Left lung (tissue), 10 donors: ENCODE data around the gene MOCS1. TPM values are rescaled to one million over a fixed set of nuclear protein-coding genes. Genes with fewer than 3 reads are reported as not detected.

Experiments used
- ATAC-seq: fragments of 200-7000 bp; cut with Tn5 transposase; one replicate; pipeline ENCODE4 v1.9.1; 2020; ENCODE audit warnings: moderate library complexity
- DNase-seq, 4 donors: peaks; one replicate each; pipeline ENCODE4 v3.0.0-alpha.2; 2013 to 2020
- H3K27ac ChIP-seq, 2 donors: fragments of 200-600 bp; sonication (generic) in 1 of 2; one replicate each; pipeline versions ENCODE4 v1.5.0 to v1.8.0; 2020 to 2021
- H3K27me3 ChIP-seq, 2 donors: fragments of 200-600 bp; sonication (generic) in 1 of 2; one replicate each; pipeline versions ENCODE4 v1.5.0 to v1.8.0; 2020 to 2021
- H3K36me3 ChIP-seq, 2 donors: fragments of 200-600 bp; sonication (generic) in 1 of 2; one replicate each; pipeline versions ENCODE4 v1.5.0 to v1.8.0; 2020 to 2021
- H3K4me1 ChIP-seq, 2 donors: fragments of 200-600 bp; one replicate each; pipeline ENCODE4 v1.8.0; 2021
- H3K4me3 ChIP-seq, 2 donors: fragments of 200-600 bp; sonication (generic) in 1 of 2; one replicate each; pipeline versions ENCODE4 v1.5.0 to v1.8.0; 2020 to 2021; ENCODE audit warnings: mild to moderate bottlenecking in 1 of 2
- H3K9me3 ChIP-seq, 2 donors: fragments of 200-600 bp; sonication (generic) in 1 of 2; one replicate each; pipeline versions ENCODE4 v1.5.0 to v1.8.0; 2020 to 2021
- CTCF ChIP-seq, 2 donors: fragments of 200-600 bp; sonication (generic) in 1 of 2; IDR thresholded peaks; one replicate each; pipeline versions ENCODE4 v1.5.0 to v1.8.0; 2021; ENCODE audit warnings: antibody characterized with exemption in 2 of 2
- intact Hi-C, 2 donors: fragments of 100-400 bp; cut with DNase I; formaldehyde crosslinking; loops; one replicate each; pipeline versions ENCODE4 v1.11.2 to v1.14.2; 2022
- polyA plus RNA-seq, 6 donors: library from polyadenylated mRNA; unstranded; fragments of 120-200 nt; gene quantifications; one replicate each; pipeline ENCODE4 v1.2.1, GENCODE V29; 2013; ENCODE audit not compliant: insufficient read length in 6 of 6
- total RNA-seq, 2 donors: library from RNA; stranded (reverse); fragmentation: NEBNext Ultra II Directional; extraction: Animal tissue kit (Norgen Biotek cat#: 25700); gene quantifications; one replicate each; pipeline ENCODE4 v1.2.1, GENCODE V29; 2021
- donor health status: DM: no; HTN: yes; CAD: no.
- donor health status: DM: no; HTN: no; CAD: no.

MOCS1 gene
- total and polyA plus RNA-seq, 8 donors = 18.0 to 29.0 (median 23.2) TPM

DNA sequence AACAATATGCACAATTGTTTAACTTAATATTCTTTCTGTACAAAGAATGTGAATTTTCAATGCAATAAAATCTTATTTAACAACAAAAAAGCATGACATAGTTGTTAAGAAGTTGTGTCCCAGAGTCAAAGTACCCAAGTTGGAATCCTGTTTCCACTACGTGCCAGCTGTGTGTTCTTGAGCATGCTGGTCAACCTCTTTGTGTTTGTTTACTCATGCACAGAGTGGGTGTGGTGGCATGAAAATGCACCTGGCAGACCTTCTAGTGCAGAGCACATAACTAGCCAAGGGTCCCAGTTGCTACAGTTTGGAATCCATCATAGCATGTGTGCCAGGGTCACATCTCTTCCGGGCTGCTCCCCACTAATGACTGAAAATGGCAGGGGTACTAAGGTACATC lies 24.7 kb upstream of the MOCS1 start:
- Histone ChIP-seq H3K4me3 (no peak overlapping the region), H3K27ac (no peak overlapping the region), H3K27me3 (no peaks in the 10 kb centered on the region), H3K36me3 (no peaks in the 10 kb centered on the region), H3K9me3 (no peaks in the 10 kb centered on the region), H3K4me1 (peaks cover 0 to 3% of the 10 kb centered on the region in 2 donors)
- no peak for TF ChIP-seq CTCF (IDR thresholded peaks at IDR 0.05)
- DNase-seq (no peak), ATAC-seq (no peak)
- intact Hi-C loops = no loop called here

- Histone ChIP-seq H3K9me3 (no peaks in the 10 kb centered on the region), H3K27me3 (no peaks in the 10 kb centered on the region), H3K4me3 (no peak overlapping the region), H3K36me3 (no peaks in the 10 kb centered on the region), H3K4me1 (peaks cover 0 to 7% of the 10 kb centered on the region in 2 donors), H3K27ac (no peak overlapping the region)
- intact Hi-C loops = no loop called here
- ATAC-seq = no peak
- no peak for DNase-seq
- no peak for TF ChIP-seq CTCF (IDR thresholded peaks at IDR 0.05)
Measured at GRCh38 chr6:39956936-39957335, 22.7 kb upstream of the MOCS1 start.

GRCh38 chr6:39953076-39953618 lies 18.9 kb upstream of the MOCS1 start:
- no peaks in the 10 kb centered on the region for H3K27me3 ChIP-seq
- intact Hi-C loops = no loop called here
- no peaks in the 10 kb centered on the region for H3K9me3 ChIP-seq
- ATAC-seq (no peak), DNase-seq (no peak)
- no peak overlapping the region for H3K27ac ChIP-seq
- TF ChIP-seq CTCF (IDR thresholded peaks at IDR 0.05) = no peak
- H3K4me3 ChIP-seq = no peak overlapping the region
- H3K36me3 ChIP-seq = no peaks in the 10 kb centered on the region
- H3K4me1 ChIP-seq = peaks cover 0 to 4% of the 10 kb centered on the region in 2 donors

- peak; percentile 54 for ATAC-seq
- Histone ChIP-seq H3K9me3 (no peaks in the 10 kb centered on the region), H3K27ac (peak overlapping the region in 1 of 2 donors; percentile 21), H3K27me3 (no peaks in the 10 kb centered on the region), H3K36me3 (no peaks in the 10 kb centered on the region), H3K4me3 (no peak overlapping the region), H3K4me1 (peaks cover 0 to 4% of the 10 kb centered on the region in 2 donors)
- DNase-seq = peak in 1 of 4 donors; percentile 40
- no peak for TF ChIP-seq CTCF (IDR thresholded peaks at IDR 0.05)
- intact Hi-C loops = no loop called here
Measured at GRCh38 chr6:39952167-39952566, 17.9 kb upstream of the MOCS1 start.

GRCh38 chr6:39951716-39952115 lies 17.5 kb upstream of the MOCS1 start:
- intact Hi-C loops = no loop called here
- no peak for TF ChIP-seq CTCF (IDR thresholded peaks at IDR 0.05)
- no peaks in the 10 kb centered on the region for H3K36me3 ChIP-seq
- ATAC-seq (peak; percentile 50), DNase-seq (no peak)
- peaks cover 0 to 4% of the 10 kb centered on the region in 2 donors for H3K4me1 ChIP-seq
- no peak overlapping the region for H3K4me3 ChIP-seq
- H3K27ac ChIP-seq = peak overlapping the region in 1 of 2 donors; percentile 21
- no peaks in the 10 kb centered on the region for H3K9me3 ChIP-seq
- no peaks in the 10 kb centered on the region for H3K27me3 ChIP-seq
